Astrocyte of the hippocampus (primary cell): ENCODE results near the gene CELF5.
A peak's percentile ranks its signal among the peaks of the same experiment; 100 is the strongest.

ENCODE experiments used
- DNase-seq: peaks from one replicate; pipeline ENCODE4 v3.0.0; 2011; ENCODE audit warnings: low read depth, low spot score

The CELF5 gene

GRCh38 chr19:3224346-3225168 lies at the start of gene CELF5:
TSS of gene CELF5 (plus strand) at chr19:3224661. CDS start at chr19:3224740, 79 bp downstream.
- peak; percentile 76 for DNase-seq

GRCh38 chr19:3175781-3176714 lies 48.4 kb upstream of the CELF5 start:
- peak; percentile 74 for DNase-seq

GRCh38 chr19:3176715-3177501 lies 47.6 kb upstream of the CELF5 start:
- peak; percentile 64 for DNase-seq

- DNase-seq: no peak
Observed at GRCh38 chr19:3178377-3178972, 46.0 kb upstream of the CELF5 start, which contains the start of gene S1PR4. TSS of gene S1PR4 (plus strand) at chr19:3178769. CDS start at chr19:3178793, 24 bp downstream.

- DNase-seq: no peak
Observed at GRCh38 chr19:3178973-3179738, 45.3 kb upstream of the CELF5 start.

GRCh38 chr19:3179739-3180293 lies 44.6 kb upstream of the CELF5 start:
- DNase-seq: no peak

- no peak for DNase-seq
Observed at GRCh38 chr19:3183721-3184641, 40.5 kb upstream of the CELF5 start.

GRCh38 chr19:3184847-3185460 lies 39.5 kb upstream of the CELF5 start:
- no peak for DNase-seq

GRCh38 chr19:3185461-3186159 lies 38.9 kb upstream of the CELF5 start, which contains the start of gene NCLN:
TSS of gene NCLN (plus strand) at chr19:3185930. CDS start at chr19:3186031, 101 bp downstream.
- DNase-seq: peak; percentile 98

GRCh38 chr19:3186160-3186688 lies 38.2 kb upstream of the CELF5 start:
- DNase-seq: peak; percentile 35

- DNase-seq: no peak
Observed at GRCh38 chr19:3186891-3187661, 37.4 kb upstream of the CELF5 start.

GRCh38 chr19:3187662-3188511 lies 36.6 kb upstream of the CELF5 start:
- DNase-seq: no peak

- DNase-seq: no peak
Observed at GRCh38 chr19:3188627-3189596, 35.5 kb upstream of the CELF5 start.

GRCh38 chr19:3189702-3190469 lies 34.6 kb upstream of the CELF5 start:
- DNase-seq: no peak
